ENCODE data around the gene RPS6KA3.
"Not testable (repeated sequence)": the region's sequence is repeated elsewhere in the genome, so short reads cannot be mapped to it uniquely, and the experiment has no call there.

RPS6KA3 gene

GRCh38 chrX:20217906-20218305 is 48.8 kb downstream of the RPS6KA3 start:
- DNase-seq: no peak

GRCh38 chrX:20217271-20217670 is 49.4 kb downstream of the RPS6KA3 start:
- DNase-seq: peak; percentile 26

- no peak for DNase-seq
Measured at GRCh38 chrX:20215565-20215964, 51.1 kb downstream of the RPS6KA3 start.

- no peak for DNase-seq
Measured at GRCh38 chrX:20212486-20213089, 54.1 kb downstream of the RPS6KA3 start.

GRCh38 chrX:20211261-20211786 is 55.4 kb downstream of the RPS6KA3 start:
- DNase-seq: no peak

GRCh38 chrX:20205927-20206708 is 60.6 kb downstream of the RPS6KA3 start:
- no peak for DNase-seq

GRCh38 chrX:20204351-20204750 is 62.4 kb downstream of the RPS6KA3 start:
- DNase-seq: no peak

- no peak for DNase-seq
Measured at GRCh38 chrX:20197641-20198210, 69.0 kb downstream of the RPS6KA3 start.

GRCh38 chrX:20189171-20189570 is 77.5 kb downstream of the RPS6KA3 start:
- no peak for DNase-seq

GRCh38 chrX:20181598-20182329 is 84.9 kb downstream of the RPS6KA3 start:
- DNase-seq: no peak

GRCh38 chrX:20177093-20177492 is 89.6 kb downstream of the RPS6KA3 start:
- DNase-seq: no peak

- DNase-seq: no peak
Measured at GRCh38 chrX:20173856-20174255, 92.9 kb downstream of the RPS6KA3 start.

- no peak for DNase-seq
Measured at GRCh38 chrX:20173313-20173712, 93.4 kb downstream of the RPS6KA3 start.

GRCh38 chrX:20171887-20172286 is 94.8 kb downstream of the RPS6KA3 start:
- DNase-seq: no peak

GRCh38 chrX:20162516-20162915 is 104.2 kb downstream of the RPS6KA3 start:
- not testable (repeated sequence) for DNase-seq

- no peak for DNase-seq
Measured at GRCh38 chrX:20159797-20160385, 106.8 kb downstream of the RPS6KA3 start.

GRCh38 chrX:20151689-20152088 is 115.0 kb downstream of the RPS6KA3 start:
- DNase-seq: no peak

GRCh38 chrX:20149326-20149725 is 117.4 kb downstream of the RPS6KA3 start:
- no peak for DNase-seq

- DNase-seq: no peak
Measured at GRCh38 chrX:20147561-20147960, 119.1 kb downstream of the RPS6KA3 start.

GRCh38 chrX:20144491-20144890 is 122.2 kb downstream of the RPS6KA3 start:
- no peak for DNase-seq

- DNase-seq: no peak
Measured at GRCh38 chrX:20143561-20143960, 123.1 kb downstream of the RPS6KA3 start.

GRCh38 chrX:20143111-20143510 is 123.6 kb downstream of the RPS6KA3 start:
- no peak for DNase-seq

All from GF-D8 (cell line).